Erythroblast (primary cell): ENCODE results near the gene CCDC90B.

Experiments
- GATA1 ChIP-seq: IDR thresholded peaks from 2 replicates; pipeline ENCODE4 v1.6.1; 2011; ENCODE audit warnings: low read depth, mild to moderate bottlenecking, control low read depth, low read length, moderate library complexity
- POLR2A ChIP-seq: IDR thresholded peaks from 2 replicates; pipeline ENCODE4 v1.6.1; 2011; ENCODE audit warnings: mild to moderate bottlenecking, low read length

- no peak for TF ChIP-seq POLR2A
- TF ChIP-seq GATA1 = no peak
Observed at GRCh38 chr11:83220260-83220659, 65.9 kb downstream of the CCDC90B start.
